Fibroblast of gingiva (primary cell): ENCODE data around the gene EXOC5.

Experiments
- DNase-seq: peaks from one replicate; pipeline ENCODE4 v3.0.0-alpha.2; 2011; ENCODE audit warnings: low read depth

Gene EXOC5, protein sequence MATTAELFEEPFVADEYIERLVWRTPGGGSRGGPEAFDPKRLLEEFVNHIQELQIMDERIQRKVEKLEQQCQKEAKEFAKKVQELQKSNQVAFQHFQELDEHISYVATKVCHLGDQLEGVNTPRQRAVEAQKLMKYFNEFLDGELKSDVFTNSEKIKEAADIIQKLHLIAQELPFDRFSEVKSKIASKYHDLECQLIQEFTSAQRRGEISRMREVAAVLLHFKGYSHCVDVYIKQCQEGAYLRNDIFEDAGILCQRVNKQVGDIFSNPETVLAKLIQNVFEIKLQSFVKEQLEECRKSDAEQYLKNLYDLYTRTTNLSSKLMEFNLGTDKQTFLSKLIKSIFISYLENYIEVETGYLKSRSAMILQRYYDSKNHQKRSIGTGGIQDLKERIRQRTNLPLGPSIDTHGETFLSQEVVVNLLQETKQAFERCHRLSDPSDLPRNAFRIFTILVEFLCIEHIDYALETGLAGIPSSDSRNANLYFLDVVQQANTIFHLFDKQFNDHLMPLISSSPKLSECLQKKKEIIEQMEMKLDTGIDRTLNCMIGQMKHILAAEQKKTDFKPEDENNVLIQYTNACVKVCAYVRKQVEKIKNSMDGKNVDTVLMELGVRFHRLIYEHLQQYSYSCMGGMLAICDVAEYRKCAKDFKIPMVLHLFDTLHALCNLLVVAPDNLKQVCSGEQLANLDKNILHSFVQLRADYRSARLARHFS

GRCh38 chr14:57268161-57269069, at the start of gene EXOC5, which contains the start of gene AP5M1:
TSS of gene EXOC5 (minus strand) at chr14:57268905. CDS start at chr14:57268648, 257 bp downstream.
TSS of gene AP5M1 (plus strand) at chr14:57268971. CDS start at chr14:57269315, 344 bp downstream.
- peak; percentile 93 for DNase-seq

GRCh38 chr14:57317248-57317833, 48.6 kb upstream of the EXOC5 start:
- DNase-seq: peak; percentile 60

- no peak for DNase-seq
These were observed 45.8 kb upstream of the EXOC5 start for GRCh38 chr14:57314396-57315089.

DNA sequence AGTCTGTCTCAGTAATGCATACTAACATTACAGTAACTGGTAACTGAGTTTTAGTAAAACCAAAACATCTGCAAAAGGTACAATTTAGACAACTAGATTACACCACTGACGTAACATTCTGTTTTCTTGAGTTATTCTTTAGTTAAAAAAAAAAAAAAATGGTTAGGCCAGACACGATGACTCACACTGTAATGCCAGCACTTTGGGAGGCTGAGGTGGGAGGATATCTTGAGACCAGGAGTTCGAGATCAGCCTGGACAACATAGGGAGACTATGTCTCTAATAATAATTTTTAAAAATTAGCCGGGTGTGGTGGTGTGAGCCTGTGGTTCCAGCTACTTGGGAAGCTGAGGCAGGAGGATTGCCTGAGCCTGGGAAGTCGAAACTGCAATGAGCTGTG, 34.2 kb upstream of the EXOC5 start:
- DNase-seq: no peak

DNA sequence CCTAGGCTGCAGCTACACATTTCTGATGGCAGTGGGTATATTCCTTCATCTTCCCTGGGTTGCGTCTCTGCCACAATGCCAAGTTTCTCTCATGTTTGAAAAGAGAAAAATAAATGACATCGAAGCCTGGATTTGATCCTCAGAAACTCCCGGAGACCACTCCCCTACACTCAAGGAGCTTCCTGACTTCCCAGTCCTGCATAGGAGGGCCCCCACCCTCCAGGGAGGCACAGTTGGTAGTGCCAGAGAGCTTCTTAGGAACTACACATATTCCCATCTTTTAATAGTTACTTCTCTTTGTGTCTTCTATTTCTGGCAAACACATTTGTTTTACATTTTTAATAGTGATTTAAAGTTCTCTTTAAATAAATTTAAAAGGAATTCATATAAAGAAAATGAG, 30.8 kb upstream of the EXOC5 start:
- no peak for DNase-seq

DNA sequence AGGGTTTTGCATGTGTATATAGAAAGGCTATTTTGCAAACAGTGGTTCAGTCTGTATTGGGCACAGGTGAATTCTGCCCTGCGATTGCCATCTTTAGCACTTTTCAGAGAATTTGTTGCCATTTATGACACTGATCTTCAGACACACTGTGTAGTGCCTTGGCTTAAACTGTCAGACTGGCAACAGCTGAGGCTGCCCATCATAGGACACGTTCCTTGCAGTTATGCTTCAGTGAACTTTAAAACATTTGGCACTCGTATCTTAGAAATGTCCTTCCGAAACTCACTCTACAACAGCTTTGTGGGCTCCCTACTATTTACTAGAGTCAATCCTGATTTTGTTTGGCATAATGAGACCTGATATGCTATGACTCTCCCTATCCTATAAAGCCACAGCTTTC, 29.1 kb upstream of the EXOC5 start:
- DNase-seq: no peak

DNA sequence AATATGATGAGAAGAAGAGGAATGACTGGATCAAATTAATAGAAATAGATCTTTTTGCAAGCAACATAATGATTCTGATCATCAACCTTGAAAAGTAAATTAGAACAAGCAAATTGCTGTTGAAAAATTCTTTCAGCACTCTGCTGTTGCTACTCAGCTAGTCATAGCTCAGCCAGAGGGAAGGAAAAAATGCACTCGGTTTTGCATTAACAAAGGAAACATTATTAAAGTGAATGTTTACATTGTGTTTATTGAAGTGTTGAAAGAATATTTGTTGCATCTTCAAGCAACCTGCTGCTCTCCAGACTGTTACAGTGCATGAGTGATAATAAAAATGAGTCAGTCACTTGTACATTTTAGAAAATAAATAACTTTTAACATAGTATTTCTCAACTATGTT, 26.5 kb upstream of the EXOC5 start:
- no peak for DNase-seq

- DNase-seq: peak; percentile 3
These were observed 25.4 kb upstream of the EXOC5 start for GRCh38 chr14:57293866-57294837.

DNA sequence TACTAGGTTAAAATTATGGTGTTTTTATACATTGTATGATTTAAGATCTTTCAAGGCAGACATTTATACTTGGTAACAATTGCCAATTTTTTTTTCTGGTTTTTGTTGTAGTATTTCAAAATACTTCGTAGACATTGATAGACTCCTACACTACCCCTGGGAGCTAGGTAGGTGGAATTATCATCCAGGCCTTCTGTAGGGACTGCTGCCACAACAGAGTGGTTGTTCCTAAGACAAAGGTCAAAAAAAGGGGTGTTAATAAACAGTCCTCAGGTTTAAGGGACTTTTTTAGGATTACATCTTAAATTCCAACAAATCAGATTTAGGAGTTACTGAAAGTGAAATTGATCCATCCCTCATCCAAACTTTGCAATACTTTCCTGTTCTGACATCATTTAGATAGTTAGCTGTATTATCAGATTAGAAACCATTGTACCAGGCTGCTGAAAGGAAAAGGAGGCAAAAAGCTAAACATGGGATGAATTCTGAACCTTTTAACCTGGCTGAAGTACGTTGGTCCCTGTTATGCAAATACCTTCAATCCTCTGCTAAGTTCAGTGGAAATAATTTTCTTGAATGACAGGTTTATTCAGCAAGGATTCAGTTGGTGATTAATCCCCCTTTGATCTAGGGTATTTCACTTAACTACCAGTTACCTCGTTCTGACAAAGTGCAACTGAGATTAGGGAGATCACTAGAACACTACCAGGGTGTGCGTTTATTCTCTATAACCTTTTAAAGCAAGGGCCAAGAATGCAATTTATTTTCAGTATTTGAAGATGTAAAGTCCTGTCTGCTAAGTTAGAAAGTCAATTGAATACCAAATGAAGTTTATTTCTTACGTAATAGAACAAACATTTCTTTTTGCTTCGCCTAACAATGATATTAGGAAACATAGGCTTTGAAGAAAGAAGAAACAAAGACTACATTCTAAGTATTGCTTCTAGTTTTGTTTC, 23.3 kb upstream of the EXOC5 start:
- DNase-seq: no peak

DNA sequence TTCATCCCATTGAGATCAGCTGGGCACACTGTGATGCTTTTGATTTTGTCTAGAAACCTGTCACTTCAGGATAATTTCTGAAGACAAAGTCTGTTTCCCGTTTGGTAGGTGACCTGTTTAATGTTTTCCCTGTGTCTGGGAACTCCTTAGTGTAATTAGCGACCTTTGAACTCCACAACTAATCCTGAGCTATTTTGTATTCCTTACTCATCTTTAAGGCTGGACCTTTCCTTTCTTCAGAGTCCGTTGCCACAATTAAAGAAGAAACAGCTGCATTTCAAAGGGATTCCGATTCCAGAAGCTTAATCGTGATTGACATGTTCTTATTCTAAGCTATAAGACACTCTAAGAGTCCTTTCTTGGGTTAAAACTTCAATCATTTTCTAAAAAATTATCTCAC, 22.0 kb upstream of the EXOC5 start:
- no peak for DNase-seq

- DNase-seq: no peak
These were observed 19.0 kb upstream of the EXOC5 start for GRCh38 chr14:57287745-57288144.

DNA sequence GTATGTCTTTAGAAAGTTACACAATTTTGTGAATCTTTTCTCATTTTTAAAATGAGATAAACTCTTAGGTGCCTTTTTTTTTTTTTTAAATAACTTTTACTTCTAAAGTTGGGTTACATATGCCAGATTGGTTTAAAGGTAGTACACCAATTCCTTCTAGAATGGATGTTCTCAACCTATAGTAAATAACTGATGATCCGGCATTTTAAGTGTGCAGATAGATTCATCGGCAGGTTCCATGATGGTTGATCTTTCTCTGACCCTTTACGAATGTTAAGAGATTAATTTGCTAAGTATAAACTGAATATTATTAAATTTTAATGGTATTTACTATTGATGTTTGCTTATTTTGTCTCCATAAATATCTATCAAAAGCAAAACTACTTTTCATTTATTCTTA, 8.4 kb upstream of the EXOC5 start:
- no peak for DNase-seq

DNA sequence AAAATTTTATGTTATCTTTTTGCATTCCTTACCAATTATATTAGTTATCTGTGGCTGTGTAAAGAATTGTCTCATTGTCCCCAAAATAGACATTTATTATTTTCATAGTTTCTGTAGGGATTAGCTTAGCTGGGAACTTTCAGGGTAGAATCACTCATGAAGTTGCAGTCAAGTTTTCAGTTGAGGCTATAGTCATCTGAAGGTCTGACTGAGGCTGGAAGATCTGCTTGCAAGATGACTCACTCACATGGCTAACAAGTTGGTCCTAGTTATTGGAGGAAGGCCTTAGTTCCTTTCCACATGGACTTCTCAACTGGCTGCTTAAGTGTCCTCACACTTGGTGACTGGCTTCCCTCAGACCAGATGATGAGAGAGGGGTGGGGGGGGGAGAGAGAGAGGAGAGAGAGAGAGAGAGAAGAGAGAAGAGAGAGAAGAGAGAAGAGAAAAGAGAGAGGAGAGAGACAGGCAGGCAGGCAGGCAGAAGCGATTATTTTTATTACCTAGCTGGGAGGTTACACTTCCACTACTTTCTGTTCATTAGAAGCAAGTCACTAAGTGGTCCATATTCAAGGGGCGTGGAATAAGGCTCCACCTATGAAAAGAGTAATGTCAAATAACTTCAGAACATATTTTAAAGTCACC, 6.4 kb upstream of the EXOC5 start:
- DNase-seq: no peak

- DNase-seq: no peak
These were observed 5.8 kb upstream of the EXOC5 start for GRCh38 chr14:57274551-57274950.

GRCh38 chr14:57273236-57273635, 4.5 kb upstream of the EXOC5 start:
- DNase-seq: no peak

GRCh38 chr14:57266065-57266464, 2.6 kb downstream of the EXOC5 start:
- DNase-seq: peak; percentile 12

GRCh38 chr14:57262117-57262516, 6.6 kb downstream of the EXOC5 start:
- DNase-seq: no peak

GRCh38 chr14:57261604-57262003, 7.1 kb downstream of the EXOC5 start:
- DNase-seq: no peak
